ENCODE measurements around the gene AGAP1.

The AGAP1 gene

GRCh38 chr2:235566931-235567495 lies 73.2 kb downstream of the AGAP1 start:
- no peak for DNase-seq (ENCODE audit: low read depth)
- no peak for TF ChIP-seq CTCF (IDR thresholded peaks at IDR 0.05; ENCODE audit: insufficient read depth, low read depth, low read length, missing control alignments)
- no peak overlapping the region for H3K4me3 ChIP-seq (ENCODE audit: low read length)

- H3K4me3 ChIP-seq (ENCODE audit: low read length), result no peak overlapping the region
- peak; percentile 26 for DNase-seq (ENCODE audit: low read depth)
- no peak for TF ChIP-seq CTCF (IDR thresholded peaks at IDR 0.05; ENCODE audit: insufficient read depth, low read depth, low read length, missing control alignments)
Observed at GRCh38 chr2:235567842-235568241, 74.0 kb downstream of the AGAP1 start.

- no peak for DNase-seq (ENCODE audit: low read depth)
- H3K4me3 ChIP-seq (ENCODE audit: low read length), result no peak overlapping the region
- no peak for TF ChIP-seq CTCF (IDR thresholded peaks at IDR 0.05; ENCODE audit: insufficient read depth, low read depth, low read length, missing control alignments)
Observed at GRCh38 chr2:235568431-235568830, 74.6 kb downstream of the AGAP1 start.

GRCh38 chr2:235569837-235570236 lies 76.0 kb downstream of the AGAP1 start:
- DNase-seq (ENCODE audit: low read depth), result no peak
- no peak for TF ChIP-seq CTCF (IDR thresholded peaks at IDR 0.05; ENCODE audit: insufficient read depth, low read depth, low read length, missing control alignments)
- H3K4me3 ChIP-seq (ENCODE audit: low read length), result no peak overlapping the region

- no peak overlapping the region for H3K4me3 ChIP-seq (ENCODE audit: low read length)
- no peak for TF ChIP-seq CTCF (IDR thresholded peaks at IDR 0.05; ENCODE audit: insufficient read depth, low read depth, low read length, missing control alignments)
- no peak for DNase-seq (ENCODE audit: low read depth)
Observed at GRCh38 chr2:235570256-235570655, 76.4 kb downstream of the AGAP1 start.

GRCh38 chr2:235570966-235571692 lies 77.3 kb downstream of the AGAP1 start:
- no peak for TF ChIP-seq CTCF (IDR thresholded peaks at IDR 0.05; ENCODE audit: insufficient read depth, low read depth, low read length, missing control alignments)
- no peak overlapping the region for H3K4me3 ChIP-seq (ENCODE audit: low read length)
- DNase-seq (ENCODE audit: low read depth), result no peak

GRCh38 chr2:235572592-235572991 lies 78.7 kb downstream of the AGAP1 start:
- TF ChIP-seq CTCF (IDR thresholded peaks at IDR 0.05; ENCODE audit: insufficient read depth, low read depth, low read length, missing control alignments), result no peak
- H3K4me3 ChIP-seq (ENCODE audit: low read length), result no peak overlapping the region
- no peak for DNase-seq (ENCODE audit: low read depth)

Measured in epithelial cell of esophagus (primary cell).